Omental fat pad (tissue), 4 donors: ENCODE data around the gene KLHDC4. TPM values are rescaled to one million over a fixed set of nuclear protein-coding genes. Genes with fewer than 3 reads are reported as not detected.

Source experiments
- ATAC-seq: fragments of 150-250 bp; one replicate; pipeline ENCODE4 v1.9.1; 2016; ENCODE audit warnings: mild to moderate bottlenecking, moderate library complexity; ENCODE audit not compliant: low FRiP score
- DNase-seq: peaks from one replicate; pipeline ENCODE4 v3.0.0-alpha.2; 2019; ENCODE audit warnings: low spot score
- CTCF ChIP-seq, 3 donors: fragments of 450-650 bp; IDR thresholded peaks; one replicate each; pipeline ENCODE4 v1.5.1; 2016 to 2017; ENCODE audit warnings: antibody characterized with exemption in 3 of 3, mild to moderate bottlenecking in 3 of 3, moderate library complexity in 2 of 3
- total RNA-seq, 4 donors: library from RNA; depleted of rRNA; stranded (reverse); fragments of >200 nt; gene quantifications; one replicate each; pipeline ENCODE4 v1.1.0, GENCODE V29; 2016

Gene KLHDC4
- total RNA-seq, 4 donors from 2014 or later = 21.7 to 53.8 (median 25.5) TPM

DNA sequence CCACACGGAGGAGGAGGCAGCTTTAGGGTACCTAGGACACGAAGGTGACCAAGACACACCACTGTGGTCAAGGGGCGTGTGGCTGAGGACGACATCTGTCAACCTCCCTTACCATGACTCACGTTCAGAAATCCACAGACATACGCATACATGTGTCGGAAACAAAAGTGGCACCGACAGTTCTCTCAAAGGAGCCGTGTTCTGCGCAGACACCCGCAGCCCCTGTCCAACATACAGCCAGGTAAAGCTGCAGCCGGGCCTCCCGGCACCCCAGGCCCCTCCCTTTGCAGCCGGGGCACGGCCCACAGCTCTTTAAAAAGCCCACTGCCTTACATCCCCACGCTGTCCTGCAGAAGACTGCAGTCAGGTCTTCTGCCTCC is 40.5 kb upstream of the KLHDC4 start:
- no peak for DNase-seq
- TF ChIP-seq CTCF (IDR thresholded peaks at IDR 0.05) = no peak
- no peak for ATAC-seq

DNA sequence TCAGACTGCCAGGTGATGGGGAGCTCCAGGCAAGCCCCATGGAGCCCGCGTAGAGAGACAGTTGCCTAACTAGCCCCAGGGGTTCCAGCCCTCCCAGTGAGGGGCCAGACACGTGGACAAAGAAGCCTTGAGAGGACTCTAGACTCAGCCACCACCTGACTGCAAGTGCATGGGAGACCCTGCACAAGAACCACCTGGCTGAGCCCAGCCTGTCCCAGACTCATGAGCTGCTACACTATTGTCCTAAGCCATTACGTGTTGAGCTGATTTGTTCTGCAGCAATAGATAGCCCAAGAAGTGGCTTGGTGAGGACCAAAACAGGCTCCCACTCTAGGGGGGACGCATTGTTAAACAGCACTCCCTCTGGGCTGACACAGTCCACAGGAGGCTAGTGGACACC is 37.6 kb upstream of the KLHDC4 start:
- no peak for TF ChIP-seq CTCF (IDR thresholded peaks at IDR 0.05)
- no peak for DNase-seq

GRCh38 chr16:87802670-87803069 is 36.9 kb upstream of the KLHDC4 start:
- no peak for DNase-seq
- no peak for ATAC-seq
- TF ChIP-seq CTCF (IDR thresholded peaks at IDR 0.05) = no peak

More for the DNA sequence above, 37.6 kb upstream of the KLHDC4 start:
- no peak for ATAC-seq

- DNase-seq (no peak), ATAC-seq (no peak)
These were observed 36.0 kb upstream of the KLHDC4 start for GRCh38 chr16:87801679-87802259.

DNA sequence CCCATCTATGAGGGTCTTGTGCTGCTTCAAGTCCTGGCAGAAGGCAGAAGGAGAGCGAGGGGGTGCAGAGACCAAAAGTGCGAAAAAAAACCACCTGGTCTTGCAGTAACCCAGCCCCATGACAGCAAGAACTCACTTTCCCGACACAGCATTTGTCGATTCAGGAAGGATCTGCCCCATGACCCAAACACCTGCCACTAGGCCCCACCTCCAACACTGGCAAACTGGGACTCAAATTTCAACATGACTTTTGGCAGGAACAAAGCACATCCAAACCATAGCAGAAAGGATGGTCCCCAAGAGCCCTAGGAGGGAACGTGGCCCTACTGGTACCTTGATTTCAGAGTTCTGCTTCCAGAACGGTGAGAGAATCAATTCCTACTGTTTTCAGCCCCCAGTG is 34.7 kb upstream of the KLHDC4 start:
- no peak for TF ChIP-seq CTCF (IDR thresholded peaks at IDR 0.05)
- DNase-seq = no peak
- no peak for ATAC-seq

More at GRCh38 chr16:87801679-87802259, 36.0 kb upstream of the KLHDC4 start:
- no peak for TF ChIP-seq CTCF (IDR thresholded peaks at IDR 0.05)

DNA sequence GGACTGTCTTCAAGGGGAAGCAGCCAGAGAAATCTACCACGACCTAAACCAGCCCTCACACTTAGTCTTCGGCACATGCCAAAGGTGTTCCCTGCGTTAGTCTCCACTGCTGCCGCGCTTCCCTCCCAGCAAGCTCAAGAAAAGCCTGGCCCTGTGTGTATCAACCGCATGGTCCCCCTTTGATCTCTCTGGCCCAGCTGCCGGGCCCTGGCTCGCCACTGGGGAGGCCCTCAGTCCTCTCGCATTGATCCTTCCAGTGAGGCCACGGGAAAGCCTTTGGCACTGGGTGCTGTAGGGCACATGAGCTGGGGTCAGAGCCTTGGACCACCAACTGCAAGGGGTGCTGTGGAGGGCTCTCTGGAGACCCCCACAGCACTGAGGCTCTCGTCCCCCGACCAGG is 29.6 kb upstream of the KLHDC4 start:
- DNase-seq (no peak), ATAC-seq (no peak)
- TF ChIP-seq CTCF (IDR thresholded peaks at IDR 0.05) = no peak

DNA sequence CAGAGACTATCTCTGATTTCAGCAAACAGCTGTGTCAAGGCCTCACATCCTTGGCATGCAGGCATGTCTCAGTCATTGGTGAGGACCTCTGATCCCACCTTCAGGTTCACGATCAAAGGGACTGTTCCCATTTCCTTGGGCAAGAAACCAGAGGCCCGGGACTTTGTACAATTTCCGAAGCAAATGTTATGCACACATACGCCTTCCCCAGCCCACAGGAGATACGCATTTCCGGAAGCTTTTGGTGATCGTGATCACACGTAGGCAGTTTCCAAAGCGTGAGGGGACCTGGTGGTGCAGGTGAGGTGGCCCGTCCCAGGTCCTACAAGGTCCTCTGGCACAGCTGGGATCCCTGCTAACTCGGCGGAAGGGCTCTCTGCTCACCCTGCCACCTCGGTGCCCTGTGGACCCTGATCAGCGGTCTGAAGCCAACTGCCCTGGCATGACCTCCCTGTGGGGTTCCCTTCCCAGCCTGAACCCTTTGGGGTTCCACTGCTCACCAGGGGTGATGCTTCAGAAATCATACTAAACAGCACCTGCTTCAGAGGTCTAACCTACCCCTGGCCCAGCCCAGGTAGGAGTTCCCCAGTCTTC is 28.8 kb upstream of the KLHDC4 start:
- no peak for TF ChIP-seq CTCF (IDR thresholded peaks at IDR 0.05)
- DNase-seq = no peak
- no peak for ATAC-seq
